Stimulated activated CD4-positive, alpha-beta T cell treated with anti-CD3 and anti-CD28 coated beads, TNF-alpha, amount 100 ng/mL, for 1 hour (primary cell): ENCODE data around the gene INTS12.
"Not testable (repeated sequence)": the region's sequence is repeated elsewhere in the genome, so short reads cannot be mapped to it uniquely, and the experiment has no call there.

Experiments
- DNase-seq, 3 donors: peaks; one replicate each; pipeline ENCODE4 v3.0.0-alpha.2; 2020; ENCODE audit warnings: low read depth in 3 of 3, low spot score in 1 of 3

The INTS12 gene, protein sequence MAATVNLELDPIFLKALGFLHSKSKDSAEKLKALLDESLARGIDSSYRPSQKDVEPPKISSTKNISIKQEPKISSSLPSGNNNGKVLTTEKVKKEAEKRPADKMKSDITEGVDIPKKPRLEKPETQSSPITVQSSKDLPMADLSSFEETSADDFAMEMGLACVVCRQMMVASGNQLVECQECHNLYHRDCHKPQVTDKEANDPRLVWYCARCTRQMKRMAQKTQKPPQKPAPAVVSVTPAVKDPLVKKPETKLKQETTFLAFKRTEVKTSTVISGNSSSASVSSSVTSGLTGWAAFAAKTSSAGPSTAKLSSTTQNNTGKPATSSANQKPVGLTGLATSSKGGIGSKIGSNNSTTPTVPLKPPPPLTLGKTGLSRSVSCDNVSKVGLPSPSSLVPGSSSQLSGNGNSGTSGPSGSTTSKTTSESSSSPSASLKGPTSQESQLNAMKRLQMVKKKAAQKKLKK

DNA sequence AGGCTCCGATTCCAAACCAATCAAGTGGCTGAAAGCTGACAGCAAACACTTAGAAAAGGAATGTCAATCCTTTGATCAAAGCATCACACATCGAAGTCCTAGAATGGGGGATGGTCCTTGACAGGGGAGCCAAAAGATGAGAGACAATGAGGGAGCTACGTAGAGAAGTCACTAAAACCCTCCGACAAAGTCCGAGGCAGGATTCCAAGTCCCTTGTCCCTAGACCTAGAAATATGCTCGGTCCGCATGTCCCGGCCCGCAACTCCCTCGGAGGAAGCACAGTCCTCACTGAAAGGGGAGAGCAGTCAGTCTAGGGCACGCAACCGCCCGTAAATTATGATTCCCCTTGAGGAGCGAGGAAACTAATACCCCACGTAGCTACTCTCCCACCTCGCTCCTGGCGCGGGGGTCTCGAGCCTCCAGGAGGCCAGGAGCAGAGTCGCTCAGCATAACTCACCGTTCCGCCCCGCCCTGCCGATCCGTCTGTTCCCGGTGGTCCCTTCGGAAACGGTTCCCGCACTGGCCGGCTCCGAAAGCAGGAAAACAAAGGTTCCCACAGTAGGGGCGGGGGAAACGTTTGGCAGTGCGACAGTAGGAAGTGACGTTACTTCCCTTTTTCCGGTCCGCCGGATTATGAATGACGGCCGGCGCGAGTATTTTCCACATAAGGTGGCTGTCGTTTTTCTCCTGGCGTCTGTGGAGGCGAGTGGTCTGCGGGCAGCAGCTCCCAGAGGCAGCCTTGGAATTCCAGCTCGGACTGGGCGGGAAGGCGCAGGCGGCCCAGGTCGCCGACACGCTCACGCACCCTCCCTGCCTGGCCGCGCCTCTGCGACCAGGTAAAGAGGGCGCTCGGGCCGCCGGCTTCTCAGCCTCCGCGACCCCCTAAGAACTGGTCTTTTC, at the start of gene INTS12, which contains the start of gene GSTCD:
Gene INTS12, minus strand, starts transcription at position 509 of the 900 bp plus-strand sequence. CDS start 8,684 bp downstream, outside the sequence.
Gene GSTCD, plus strand, starts transcription at position 604 of the 900 bp plus-strand sequence. CDS start 8,830 bp downstream, outside the sequence.
- peak; percentile 62 to 81 (median 70) for DNase-seq

DNA sequence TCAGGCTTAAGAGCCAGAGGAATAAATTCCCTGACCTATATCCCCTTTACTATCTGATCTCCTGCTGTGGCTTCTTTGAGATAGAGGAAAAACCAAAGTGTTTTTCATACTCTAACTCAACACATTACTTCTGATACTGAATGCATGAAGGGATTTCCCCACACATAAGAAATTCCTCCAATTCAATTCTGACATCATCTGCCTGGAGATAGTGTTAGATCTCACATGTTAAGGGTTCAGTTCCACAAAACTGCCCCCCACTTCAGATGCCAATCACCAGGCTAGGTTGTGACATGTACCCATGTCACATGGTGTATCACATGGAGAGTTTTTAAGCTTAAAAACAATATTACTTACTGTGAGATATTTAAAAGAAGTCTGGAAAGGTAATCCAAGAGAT, 46.9 kb upstream of the INTS12 start:
- no peak for DNase-seq

DNA sequence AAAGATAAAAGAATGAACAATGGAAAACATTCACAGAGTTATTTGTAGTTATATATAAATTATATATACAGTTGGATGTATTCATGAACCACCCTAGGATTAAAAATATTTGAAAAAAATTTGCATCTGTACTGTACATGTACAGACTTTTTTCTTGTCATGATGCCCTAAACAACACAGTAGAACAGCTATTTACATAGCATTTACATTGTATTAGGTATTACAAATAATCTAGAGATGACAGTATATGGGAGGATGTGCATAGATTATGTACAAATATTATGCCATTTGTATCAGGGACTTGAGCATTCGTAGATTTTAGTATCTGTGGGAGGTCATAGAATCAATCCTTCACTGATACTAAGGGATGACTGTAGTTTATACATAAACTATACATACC, 44.9 kb upstream of the INTS12 start:
- DNase-seq, result no peak

DNA sequence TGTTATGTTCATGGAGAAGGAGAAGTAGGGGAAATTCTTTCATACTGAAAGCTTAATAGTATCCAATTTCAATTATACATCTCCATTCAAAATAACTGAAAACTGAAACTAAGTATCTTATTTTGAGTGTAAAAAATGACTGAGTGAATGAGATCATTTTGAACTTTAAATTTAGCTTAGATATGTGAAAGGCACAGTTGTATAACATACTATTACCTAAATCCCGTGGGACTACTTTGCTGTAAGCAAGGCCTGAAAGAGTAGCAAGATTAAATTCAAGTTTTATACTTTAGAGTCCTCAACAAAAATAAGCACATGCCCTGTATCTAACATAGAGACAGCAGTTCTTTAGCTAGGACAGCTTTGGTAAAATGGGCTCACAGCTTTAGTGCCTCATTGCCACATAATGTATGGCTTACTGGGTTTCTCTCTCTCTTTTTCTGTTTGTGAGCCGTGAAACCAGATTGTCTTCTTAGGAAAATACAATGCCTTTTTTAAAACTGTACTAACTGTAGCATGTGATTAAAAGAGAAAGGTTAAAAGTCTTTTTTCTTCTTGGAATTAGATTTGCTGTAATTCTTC, 43.3 kb upstream of the INTS12 start:
- DNase-seq, result no peak

DNA sequence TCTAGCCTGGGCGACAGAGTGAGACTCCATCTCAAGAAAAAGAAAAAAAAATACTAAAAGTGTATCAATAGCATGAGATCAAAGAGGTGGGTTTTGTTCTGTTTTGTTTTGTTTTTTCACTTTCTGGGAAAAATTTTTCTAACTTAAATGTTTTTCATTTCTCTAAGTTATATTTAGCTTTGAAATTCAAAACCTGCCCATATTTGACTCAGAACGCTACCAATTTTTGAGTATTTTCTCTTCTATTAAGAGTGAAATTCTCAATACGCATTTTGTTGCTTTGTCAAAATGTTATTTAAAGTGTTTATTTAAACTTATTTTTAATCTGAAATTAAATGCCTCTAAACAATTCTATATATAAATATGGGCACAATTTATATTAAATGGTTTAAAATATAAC, 39.7 kb upstream of the INTS12 start:
- DNase-seq, result no peak

DNA sequence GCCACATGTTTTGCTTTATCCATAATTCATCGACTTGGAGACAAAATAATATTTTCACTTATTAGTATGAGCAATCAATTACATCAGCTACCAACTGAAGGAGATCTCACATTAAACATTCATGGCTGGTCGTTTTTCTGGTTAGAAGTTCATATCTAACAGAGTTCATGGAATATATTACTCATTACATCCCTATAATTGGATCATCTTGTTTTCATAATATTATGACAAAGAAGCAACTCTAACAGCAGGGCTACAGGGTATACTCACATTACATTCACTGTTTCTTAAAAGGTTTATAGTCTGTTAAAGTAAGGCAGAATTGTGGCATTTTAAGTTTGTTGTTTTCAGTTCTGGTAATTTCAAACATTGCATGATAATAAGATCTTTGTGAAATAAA, 33.1 kb upstream of the INTS12 start:
- no peak for DNase-seq

DNA sequence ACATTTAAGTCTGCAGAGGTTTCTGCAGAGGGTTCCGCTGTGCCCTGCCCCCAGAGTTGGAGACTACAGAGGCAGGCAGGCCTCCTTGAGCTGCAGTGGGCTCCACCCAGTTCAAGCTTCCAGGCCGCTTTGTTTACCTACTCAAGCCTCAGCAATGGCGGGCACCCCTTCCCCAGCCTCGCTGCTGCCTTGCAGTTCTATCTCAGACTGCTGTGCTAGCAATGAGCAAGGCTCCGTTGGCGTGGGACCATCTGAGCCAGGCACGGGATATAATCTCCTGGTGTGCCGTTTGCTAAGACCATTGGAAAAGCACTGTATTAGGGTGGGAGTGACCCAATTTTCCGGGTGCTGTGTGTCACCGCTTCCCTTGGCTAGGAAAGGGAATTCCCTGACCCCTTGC, 26.7 kb upstream of the INTS12 start:
- DNase-seq, result not testable (repeated sequence)

DNA sequence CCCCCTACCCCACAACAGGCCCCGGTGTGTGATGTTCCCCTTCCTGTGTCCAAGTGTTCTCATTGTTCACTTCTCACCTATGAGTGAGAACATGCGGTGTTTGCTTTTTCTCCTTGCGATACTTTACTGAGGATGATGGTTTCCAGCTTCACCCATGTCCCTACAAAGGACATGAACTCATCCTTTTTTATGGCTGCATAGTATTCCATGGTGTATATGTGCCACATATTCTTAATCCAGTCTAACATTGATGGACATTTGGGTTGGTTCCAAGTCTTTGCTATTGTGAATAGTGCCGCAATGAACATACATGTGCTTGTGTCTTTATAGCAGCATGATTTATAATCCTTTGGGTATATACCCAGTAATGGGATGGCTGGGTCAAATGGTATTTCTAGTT, 21.4 kb upstream of the INTS12 start:
- DNase-seq, result not testable (repeated sequence)

DNA sequence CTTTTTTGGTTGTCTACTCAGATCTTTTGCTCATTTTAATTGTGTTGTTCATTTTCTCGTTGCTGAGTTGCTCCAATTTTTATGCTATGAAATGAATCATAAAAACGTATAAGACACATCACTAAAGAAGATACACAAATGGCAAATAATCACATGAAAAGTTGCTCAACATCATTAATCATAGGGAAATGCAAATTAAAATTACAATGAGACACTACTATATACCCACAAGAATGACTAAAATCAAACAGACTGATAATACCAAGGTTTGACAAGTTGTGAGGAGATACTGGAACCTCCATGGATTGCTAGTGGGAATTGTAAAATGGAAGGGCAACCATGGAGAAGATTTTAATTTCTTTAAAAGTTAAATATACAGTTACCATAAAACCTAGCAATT, 17.1 kb upstream of the INTS12 start:
- DNase-seq, result no peak

DNA sequence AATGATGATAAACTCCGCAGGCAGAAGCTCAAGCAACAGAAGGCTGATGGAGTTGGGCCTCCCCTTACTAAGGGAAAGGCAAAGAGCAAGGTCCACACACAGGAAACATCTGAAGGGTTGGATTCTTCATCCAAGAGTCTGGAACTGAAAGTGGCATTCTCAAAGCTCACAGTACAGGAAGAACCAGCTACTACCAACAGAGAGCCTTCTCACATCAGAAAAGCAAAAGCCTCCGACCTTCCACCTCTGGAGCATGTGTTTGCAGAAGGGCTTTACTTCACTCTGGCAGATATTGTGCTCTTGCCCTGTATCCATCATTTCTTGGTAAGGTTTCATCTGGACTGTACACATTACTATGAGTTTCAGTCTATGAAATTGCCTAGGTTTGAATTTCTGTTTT, 10.7 kb upstream of the INTS12 start:
- no peak for DNase-seq

DNA sequence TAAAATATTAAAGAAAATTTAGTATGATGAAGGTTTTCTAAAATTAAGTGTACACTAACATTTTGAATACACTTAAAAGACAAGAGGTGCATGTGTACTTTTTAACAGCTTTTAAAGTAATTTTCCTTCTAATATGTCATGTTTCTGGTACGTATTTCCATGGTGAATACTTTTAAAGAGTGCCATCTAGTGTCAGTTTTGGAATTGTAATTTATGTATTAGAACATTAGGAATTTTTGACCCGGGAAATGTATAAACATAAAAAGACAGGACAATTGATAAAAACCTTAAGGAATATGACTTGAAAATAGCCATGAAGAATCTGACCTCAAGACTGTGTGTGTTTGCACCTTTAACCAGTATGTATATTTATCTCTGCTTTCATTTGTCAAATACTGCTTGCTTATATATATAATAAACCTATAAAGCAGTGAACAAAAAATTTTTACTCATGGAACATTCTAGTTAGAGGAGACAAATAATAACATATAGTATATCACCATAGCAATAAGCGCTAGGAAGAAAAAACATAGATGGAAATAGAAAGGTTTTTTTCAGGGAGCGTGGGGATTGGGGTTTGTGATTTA, 7.3 kb upstream of the INTS12 start:
- no peak for DNase-seq

DNA sequence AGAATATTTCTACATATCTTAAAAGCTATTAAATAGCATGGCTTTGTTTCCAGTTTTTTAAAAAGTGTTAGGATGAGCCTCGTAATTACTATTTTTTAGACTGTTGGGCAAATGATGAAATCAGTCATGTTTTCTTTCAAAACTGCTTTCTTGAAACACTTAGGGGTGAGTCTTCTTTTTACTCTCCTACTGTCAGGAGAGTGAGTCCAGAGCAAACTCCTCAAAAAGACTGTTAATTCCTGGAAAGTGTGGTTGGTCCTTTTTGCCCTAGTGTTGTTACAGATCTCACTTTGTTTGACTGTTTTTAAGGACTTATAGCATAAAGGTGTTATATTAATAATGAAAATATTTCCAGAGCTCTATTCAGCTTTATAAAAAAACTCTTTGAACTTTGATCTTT, 6.4 kb upstream of the INTS12 start:
- no peak for DNase-seq

DNA sequence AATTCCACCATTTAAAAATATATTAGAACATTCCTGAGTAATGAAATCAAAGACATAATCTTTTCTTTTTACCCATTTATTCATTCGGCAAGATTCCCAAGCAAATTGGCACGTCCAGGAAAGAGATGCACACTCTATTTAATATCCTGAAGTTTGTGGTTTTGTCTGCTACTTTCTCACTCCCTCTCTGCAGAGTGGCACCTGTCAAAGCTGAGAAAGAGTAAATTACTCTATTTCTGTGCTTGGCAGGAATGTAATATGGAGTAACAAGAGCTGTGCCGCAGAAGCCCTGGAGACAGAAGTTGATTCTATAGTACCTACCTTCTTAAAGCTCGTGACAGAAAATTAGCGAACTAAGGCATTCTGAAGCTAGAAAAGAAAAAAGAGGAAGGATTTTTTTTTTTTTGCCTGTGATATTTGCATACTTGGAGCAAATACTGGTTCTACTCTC, 5.6 kb upstream of the INTS12 start:
- DNase-seq, result no peak

DNA sequence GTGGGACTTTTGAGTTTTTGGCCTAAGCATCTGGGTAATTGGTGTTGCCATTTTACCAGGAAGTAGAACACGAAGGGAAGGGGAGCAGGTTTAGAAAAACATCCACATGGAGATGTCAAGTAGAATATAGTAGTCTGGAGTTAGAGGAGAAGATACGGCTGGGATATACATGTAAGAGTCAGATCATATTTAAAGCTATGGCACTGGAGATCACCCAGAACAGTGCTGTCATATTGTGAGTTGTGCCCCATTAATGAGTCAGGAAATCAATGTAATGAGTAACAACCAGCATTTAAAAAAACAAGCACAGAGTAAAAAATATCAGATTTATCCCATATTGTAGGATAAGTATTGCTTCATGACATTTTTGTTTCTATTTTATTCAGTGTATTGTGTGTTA, 4.3 kb upstream of the INTS12 start:
- DNase-seq, result no peak

DNA sequence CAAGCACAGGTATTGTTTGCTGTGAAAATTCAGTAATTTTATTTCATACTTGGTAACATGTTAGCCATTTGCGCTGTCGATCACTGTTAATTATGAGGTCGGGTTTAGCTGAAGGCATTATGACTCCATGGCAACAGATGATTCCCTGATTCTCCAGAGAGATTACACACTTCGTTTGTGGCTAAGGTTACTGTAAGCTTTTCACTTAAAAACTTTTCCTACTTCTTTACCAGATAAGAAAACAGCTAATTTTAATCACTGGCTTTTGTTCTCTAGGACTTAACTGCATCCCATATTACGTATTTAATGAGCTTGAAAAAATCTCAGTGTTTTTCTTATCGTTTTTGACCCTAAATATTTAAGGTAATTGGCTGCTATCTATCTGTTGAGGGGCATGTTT, 2.2 kb upstream of the INTS12 start:
- no peak for DNase-seq

DNA sequence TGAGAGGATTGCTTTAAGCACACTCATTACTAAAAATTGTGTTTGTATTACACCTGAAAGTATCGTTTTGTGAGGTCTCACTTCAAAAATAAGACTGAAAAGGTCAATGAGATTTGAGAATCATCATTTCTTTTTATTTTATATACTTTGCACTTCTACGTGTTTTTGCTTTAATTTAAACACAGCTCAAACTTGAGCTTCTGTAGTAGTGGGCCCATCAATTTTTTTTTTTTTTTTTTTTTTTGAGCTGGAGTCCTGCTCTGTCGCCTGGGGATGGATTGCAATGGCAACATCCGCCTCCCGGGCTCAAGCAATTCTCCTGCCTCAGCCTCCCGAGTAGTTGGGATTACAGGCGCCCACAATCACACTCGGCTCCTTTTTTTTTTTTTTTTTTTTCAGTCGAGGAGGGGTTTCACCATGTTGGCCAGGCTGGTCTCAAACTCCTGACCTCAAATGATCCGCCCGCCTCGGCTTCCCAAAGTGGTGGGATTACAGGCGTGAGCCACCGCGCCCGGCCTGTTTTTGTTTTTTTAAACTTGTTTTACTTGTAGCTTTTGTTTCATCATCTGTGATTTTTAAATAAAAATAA, 1.6 kb upstream of the INTS12 start:
- DNase-seq, result no peak

DNA sequence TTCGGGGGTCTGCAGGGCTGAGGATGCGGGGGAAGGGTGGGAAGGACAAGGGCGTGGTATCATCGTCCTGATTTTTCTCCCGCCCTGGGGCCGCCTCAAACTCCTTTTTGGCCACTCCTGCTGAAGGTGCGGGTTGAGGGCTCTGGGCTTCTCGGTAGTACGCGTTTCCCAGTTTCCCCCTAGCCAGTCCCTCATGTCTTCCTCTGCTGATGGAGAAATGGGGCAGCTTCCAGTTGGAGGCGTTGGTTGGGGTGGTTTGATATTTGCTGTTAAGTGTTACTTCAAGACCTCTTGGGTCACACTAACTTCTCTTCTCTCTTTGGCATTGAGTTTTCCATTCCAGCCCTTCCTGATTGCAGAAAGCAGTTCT, 577 bp upstream of the INTS12 start:
- no peak for DNase-seq

DNA sequence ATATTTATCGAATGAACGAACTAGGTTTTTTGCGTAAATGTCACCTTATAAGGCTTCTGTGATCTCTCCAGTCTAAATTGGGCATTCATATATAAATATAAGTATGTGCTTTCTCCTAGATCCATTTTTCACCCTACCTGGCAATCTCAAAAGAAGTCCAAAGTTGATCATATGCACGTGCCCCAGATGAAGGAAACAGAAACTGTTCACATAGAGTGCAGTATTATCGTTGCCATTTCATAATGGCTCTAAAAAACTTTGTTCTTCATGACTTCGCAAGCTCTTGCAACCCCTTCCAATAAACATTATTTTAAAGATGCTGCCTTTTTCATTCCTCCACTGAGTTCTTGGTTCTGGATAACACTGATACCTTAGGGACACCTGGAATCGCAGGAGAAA, 708 bp downstream of the INTS12 start:
- no peak for DNase-seq

DNA sequence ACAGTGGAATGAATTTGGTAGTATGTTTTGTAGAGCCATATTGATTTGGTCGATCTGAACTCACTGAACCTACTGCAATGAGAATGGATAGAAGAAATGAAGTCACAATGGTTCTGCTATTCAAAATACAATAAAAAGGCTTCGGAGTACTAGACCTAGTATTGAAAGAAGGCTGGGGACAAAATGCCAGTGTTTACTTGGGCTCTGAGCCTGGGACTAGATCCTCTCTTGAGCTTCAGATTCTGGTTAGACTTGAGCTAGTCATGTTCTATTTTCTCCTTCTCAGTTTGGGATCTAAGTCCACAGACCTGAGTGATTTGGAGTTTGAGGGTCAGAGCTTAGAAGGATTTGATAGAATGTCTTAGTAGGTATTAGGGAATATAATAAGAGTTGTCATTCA, 9.9 kb downstream of the INTS12 start:
- DNase-seq, result no peak

DNA sequence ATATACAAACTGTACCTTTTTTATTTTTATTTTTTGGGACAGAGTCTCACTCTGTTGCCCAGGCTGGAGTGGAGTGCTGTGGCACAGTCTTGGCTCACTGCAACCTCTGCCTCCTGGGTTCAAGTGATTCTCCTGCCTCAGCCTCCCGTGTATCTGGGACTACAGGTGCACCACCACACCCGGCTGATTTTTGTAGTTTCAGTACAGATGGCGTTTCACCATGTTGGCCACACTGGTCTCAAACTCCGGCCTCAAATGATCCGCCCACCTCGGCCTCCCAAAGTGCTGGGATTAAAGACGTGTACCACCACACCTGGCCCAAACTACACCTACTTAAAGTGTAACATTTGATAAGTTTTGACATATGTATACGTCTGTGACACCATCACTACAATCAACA, 12.7 kb downstream of the INTS12 start:
- not testable (repeated sequence) for DNase-seq

DNA sequence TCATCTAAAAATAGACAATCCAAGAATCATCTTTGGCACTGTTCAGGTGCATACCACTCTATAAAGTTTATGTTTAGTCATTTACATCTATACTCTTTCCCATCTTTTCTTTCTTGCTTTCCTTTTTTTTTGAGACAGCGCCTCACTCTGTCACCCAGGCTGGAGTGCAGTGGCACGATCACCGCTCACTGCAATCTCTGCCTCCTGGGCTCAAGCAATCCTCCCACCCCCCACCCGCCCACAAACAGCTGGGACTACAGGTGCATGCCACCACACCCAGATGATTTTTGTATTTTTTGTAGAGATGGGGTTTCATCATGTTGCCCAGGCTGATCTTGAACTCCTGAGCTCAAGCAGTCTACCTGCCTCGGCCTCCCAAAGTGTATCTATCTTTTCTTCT, 13.7 kb downstream of the INTS12 start:
- DNase-seq, result not testable (repeated sequence)
